ENCODE results near the gene ACADVL. TPM values are rescaled to one million over a fixed set of nuclear protein-coding genes. Genes with fewer than 3 reads are reported as not detected.
A peak's percentile ranks its signal among the peaks of the same experiment; 100 is the strongest.

Gene ACADVL
- total and polyA plus RNA-seq, 2 donors (not counting 1 experiment from before 2014, with no cell fraction given), result 640 to 696 TPM

DNA sequence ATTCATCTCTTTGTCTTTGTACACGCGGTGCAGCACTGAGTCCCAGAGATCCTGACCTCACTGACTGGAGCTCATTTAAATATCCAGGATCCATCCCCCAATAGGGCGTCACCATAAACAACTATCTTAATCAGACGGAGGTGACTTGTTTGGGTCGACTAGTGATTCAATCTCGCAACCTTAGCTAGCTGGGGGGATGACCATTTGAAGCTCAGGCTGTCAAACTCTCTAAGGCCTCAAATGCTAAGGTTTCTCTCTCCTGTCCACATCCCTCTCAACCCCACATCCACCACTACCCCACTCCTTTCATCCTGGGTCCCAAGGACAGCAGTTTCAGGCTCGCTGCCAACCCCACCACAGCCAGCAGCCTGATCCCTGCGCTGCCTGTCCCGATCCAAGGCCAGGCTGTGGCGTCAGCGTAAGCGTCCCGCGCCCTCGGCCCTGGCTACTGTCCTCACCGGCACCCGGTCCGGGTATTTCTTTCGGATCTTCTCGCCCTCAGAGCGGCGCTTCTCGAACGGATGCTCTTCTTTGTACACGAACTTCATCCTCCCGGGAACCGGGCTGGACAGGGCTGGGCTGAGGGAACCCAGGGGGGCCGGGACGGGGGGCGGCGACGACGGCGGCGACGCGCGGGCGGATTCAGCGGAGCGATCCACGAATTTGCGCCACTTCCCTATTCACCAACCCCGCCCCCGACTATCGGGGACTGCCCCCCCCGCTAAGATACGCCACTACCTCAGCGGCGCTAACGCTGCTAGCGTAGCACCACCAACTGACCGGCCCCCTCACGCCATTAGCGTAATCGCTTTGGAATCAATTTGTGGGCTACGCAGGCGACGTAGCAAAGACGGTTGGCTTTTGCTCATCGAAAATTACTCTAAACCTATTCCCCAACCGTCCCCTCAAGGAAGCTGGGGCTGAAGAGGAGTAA lies 22.3 kb downstream of the ACADVL start, which contains the start of gene GABARAP:
Gene GABARAP, minus strand, starts transcription at position 667 of the 934 bp plus-strand sequence. Its CDS starts 119 bp downstream, at position 548.
- intact Hi-C loops (cut with micrococcal nuclease), result loop anchor here (1.0 kb wide), 1 partner anchor 87 kb away; the partner anchor contains the start of gene NEURL4
- 0% methylated on average over 55 of the region's 62 CpGs for WGBS (ENCODE audit: insufficient coverage)
- Histone ChIP-seq H3K4me1 (ENCODE audit: control insufficient read depth in 2 of 2, insufficient read depth in 2 of 2, low read length in 2 of 2) (peaks cover 29 to 34% of the 10 kb centered on the region in 2 donors), H3K9ac (ENCODE audit: low read length) (peak within 1 kb of the TSS; percentile 82), H3K36me3 (replicated peaks in 1 of 2; ENCODE audit: control extremely low read depth in 1 of 2, control insufficient read depth in 1 of 2, extremely low read depth in 1 of 2, insufficient read depth in 2 of 2, low read length in 1 of 2) (peaks cover 8 to 37% of the 10 kb centered on the region in 2 experiments), H3K4me3 (ENCODE audit: control extremely low read depth in 1 of 5, extremely low read depth in 1 of 5, insufficient read depth in 1 of 5, low read depth in 2 of 5, low read length in 4 of 5) (peak within 1 kb of the TSS; percentile 81 to 99 (median 99)), H3K27ac (ENCODE audit: low read length in 2 of 2) (peak within 1 kb of the TSS; percentile 94 to 97), H3K9me3 (ENCODE audit: control extremely low read depth in 1 of 3, control insufficient read depth in 2 of 3, insufficient read depth in 1 of 3, low read length in 2 of 3) (no peaks in the 10 kb centered on the region), H2AFZ (ENCODE audit: insufficient read depth, low read depth, low read length, poor library complexity, severe bottlenecking) (peak within 1 kb of the TSS; percentile 86), H3K79me2 (ENCODE audit: control insufficient read depth, insufficient read depth, low read length) (peaks cover 38% of the 10 kb centered on the region), H4K20me1 (ENCODE audit: control insufficient read depth, insufficient read depth, low read length, poor library complexity, severe bottlenecking) (peaks cover 24% of the 10 kb centered on the region), H3K4me2 (replicated peaks; ENCODE audit: low read depth, low read length, poor library complexity, severe bottlenecking) (peak within 1 kb of the TSS; percentile 79), H3K27me3 (replicated peaks in 1 of 4; ENCODE audit: control extremely low read depth in 1 of 4, control insufficient read depth in 3 of 4, insufficient read depth in 4 of 4, low read length in 3 of 4) (no peaks in the 10 kb centered on the region)
- no peaks in the 10 kb centered on the region for H3K27me3 Mint-ChIP-seq
- peak; percentile 44 for ATAC-seq (ENCODE audit: low read depth)
- DNase-seq, result peak; percentile 98
- ChIA-PET POLR2A (interaction anchor here (0.6 to 13.1 kb wide), 14 partner anchors 8 to 615 kb away, joined by 3 to 157 read pairs (median 4); partner anchors contain the start of genes ACADVL, CTDNEP1, DLG4 and DVL2), CTCF (interaction anchor here (0.5 to 5.0 kb wide), 9 partner anchors 8 to 313 kb away, joined by 3 to 36 read pairs (median 5); partner anchors contain the start of genes ACADVL, CTDNEP1, DLG4 and DVL2)
- H3K9me3 Mint-ChIP-seq (ENCODE audit: insufficient read depth), result no peaks in the 10 kb centered on the region
- peak within 1 kb of the TSS; percentile 98 for H3K4me3 Mint-ChIP-seq
- peaks cover 40% of the 10 kb centered on the region for H3K4me1 Mint-ChIP-seq
- peak within 1 kb of the TSS; percentile 100 for H3K27ac Mint-ChIP-seq
- TF ChIP-seq EZH2 (IDR thresholded peaks at IDR 0.05; ENCODE audit: borderline replicate concordance, insufficient read depth, low read depth, low read length, poor library complexity, severe bottlenecking) (no peak), CTCF (IDR thresholded peaks at IDR 0.05) (no peak)

Measured in B cell (primary cell).